Panc1 (cell line): Measurements from ENCODE around the gene CPNE4. TPM values are rescaled to one million over a fixed set of nuclear protein-coding genes. Genes with fewer than 3 reads are reported as not detected.

ENCODE experiments used
- ATAC-seq: fragments of 200-7000 bp; cut with Tn5 transposase; 2 replicates; pipeline ENCODE4 v1.9.1; 2020; ENCODE audit warnings: mild to moderate bottlenecking, moderate library complexity
- BruUV-seq: library from RNA; stranded (reverse); fragments of 400-500 nt; replicated peaks from 2 replicates; lab custom pipeline; 2021; lab: Mats Ljungman, UMichigan
- CTCF ChIA-PET: fragments of 300-600 bp; sonication (Branson Sonifier 250); formaldehyde crosslinking; loops from one replicate; lab custom pipeline; 2022; ENCODE audit warnings: antibody characterized with exemption; lab: Charles Lee
- POLR2A ChIA-PET: fragments of 300-600 bp; sonication (Branson Sonifier 250); formaldehyde crosslinking; loops from one replicate; lab custom pipeline; 2022; ENCODE audit warnings: antibody characterized with exemption; lab: Charles Lee
- DNase-seq: peaks from one replicate; pipeline ENCODE4 v3.0.0-alpha.2; 2010; ENCODE audit warnings: low read depth, low spot score
- H3K27ac ChIP-seq: 2 replicates; pipeline ENCODE4 v1.5.1; 2011; ENCODE audit warnings: mild to moderate bottlenecking, low read length, inconsistent platforms
- H3K27me3 ChIP-seq: fragments of 200-500 bp; sonication (Bioruptor generic); 2 replicates; pipeline ENCODE4 v1.6.0; 2014; ENCODE audit warnings: low read length, inconsistent platforms; ENCODE audit not compliant: control insufficient read depth, insufficient read depth
- H3K36me3 ChIP-seq: fragments of 200-500 bp; sonication (Bioruptor generic); 2 replicates; pipeline ENCODE4 v1.5.1; 2014; ENCODE audit warnings: inconsistent platforms, mild to moderate bottlenecking, low read length, moderate library complexity; ENCODE audit not compliant: control insufficient read depth, insufficient read depth
- H3K4me1 ChIP-seq: 2 replicates; pipeline ENCODE4 v1.5.1; 2011; ENCODE audit warnings: inconsistent platforms, mild to moderate bottlenecking, low read length, moderate library complexity; ENCODE audit not compliant: control insufficient read depth, insufficient read depth
- H3K4me3 ChIP-seq, 2 experiments: 2 replicates each; pipeline ENCODE4 v1.5.1; 2011 to 2012; ENCODE audit warnings: low read depth in 2 of 2, low read length in 2 of 2, mild to moderate bottlenecking in 2 of 2, inconsistent platforms in 1 of 2, moderate library complexity in 1 of 2
- H3K9me3 ChIP-seq: fragments of 200-500 bp; sonication (Bioruptor generic); 2 replicates; pipeline ENCODE4 v1.5.1; 2014; ENCODE audit warnings: low read depth, mild to moderate bottlenecking, inconsistent platforms, low read length, moderate library complexity; ENCODE audit not compliant: control insufficient read depth, insufficient read depth
- POLR2AphosphoS5 ChIP-seq: IDR thresholded peaks from 2 replicates; pipeline ENCODE4 v1.6.1; 2012; ENCODE audit warnings: mild to moderate bottlenecking, low read depth, low read length, moderate library complexity
- SIN3A ChIP-seq: IDR thresholded peaks from 2 replicates; pipeline ENCODE4 v1.6.1; 2012; ENCODE audit warnings: low read depth, mild to moderate bottlenecking, low read length, moderate library complexity, borderline replicate concordance; ENCODE audit not compliant: insufficient read depth
- TCF7L2 ChIP-seq: IDR thresholded peaks from 2 replicates; pipeline ENCODE4 v1.6.1; 2011; ENCODE audit warnings: mild to moderate bottlenecking, low read depth, low read length, inconsistent platforms
- in situ Hi-C: cut with HindIII; loops from 2 replicates; pipeline ENCODE4 v1.10.0; 2016; ENCODE audit warnings: low sequenced_read_pairs, low pct_unique_long_range_greater_than_20kb
- intact Hi-C: fragments of 100-400 bp; cut with micrococcal nuclease; formaldehyde crosslinking; loops from one replicate; pipeline ENCODE4 v1.10.0; 2022; ENCODE audit not compliant: unreplicated experiment
- total RNA-seq: library from RNA; stranded (reverse); gene quantifications from one replicate; pipeline ENCODE4 v1.2.1, GENCODE V29; 2021; ENCODE audit not compliant: unreplicated experiment
- TF ChIP-seq, protein P1 (sequence below), 2 experiments: IDR thresholded peaks; 2 replicates each; pipeline ENCODE4 v1.6.1; 2011 to 2012; ENCODE audit warnings: low read depth in 2 of 2, control low read depth in 1 of 2, low read length in 1 of 2, mild to moderate bottlenecking in 1 of 2, moderate library complexity in 1 of 2; ENCODE audit not compliant: insufficient read depth in 1 of 2
- TF ChIP-seq, protein P2 (sequence below): fragments of 450-650 bp; IDR thresholded peaks from 2 replicates; pipeline ENCODE4 v1.5.1; 2017; ENCODE audit warnings: mild to moderate bottlenecking

The CPNE4 gene
- total RNA-seq, 1 experiment from 2014 or later, result not detected

DNA sequence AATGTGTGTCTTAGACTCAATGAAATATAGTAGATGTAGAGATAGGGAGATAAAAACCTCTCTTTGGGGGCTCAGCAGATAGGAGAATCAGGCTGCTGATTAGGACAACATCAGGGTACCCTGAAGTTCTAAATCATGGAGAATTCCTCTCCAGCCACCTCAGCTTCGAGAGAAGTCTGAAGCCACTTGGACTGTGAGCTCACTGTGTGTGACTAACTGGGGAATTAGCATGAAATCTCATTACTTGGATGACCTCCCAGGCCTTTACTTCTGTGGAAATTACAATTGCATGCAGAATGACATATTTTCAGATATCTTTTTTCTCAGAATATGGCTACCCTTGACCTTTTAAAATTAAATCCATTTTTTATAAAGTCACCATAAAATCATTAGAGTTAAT is 404.0 kb downstream of the CPNE4 start:
- no peaks in the 10 kb centered on the region for H3K4me1 ChIP-seq
- H3K9me3 ChIP-seq, result no peaks in the 10 kb centered on the region
- no peak for ATAC-seq
- BruUV-seq, result no TSS peak
- no peaks in the 10 kb centered on the region for H3K27me3 ChIP-seq
- no peak overlapping the region for H3K4me3 ChIP-seq
- in situ Hi-C loops, result no loop called here
- TF ChIP-seq TCF7L2 (no peak), POLR2AphosphoS5 (no peak), SIN3A (no peak)
- TF ChIP-seq, protein P1, sequence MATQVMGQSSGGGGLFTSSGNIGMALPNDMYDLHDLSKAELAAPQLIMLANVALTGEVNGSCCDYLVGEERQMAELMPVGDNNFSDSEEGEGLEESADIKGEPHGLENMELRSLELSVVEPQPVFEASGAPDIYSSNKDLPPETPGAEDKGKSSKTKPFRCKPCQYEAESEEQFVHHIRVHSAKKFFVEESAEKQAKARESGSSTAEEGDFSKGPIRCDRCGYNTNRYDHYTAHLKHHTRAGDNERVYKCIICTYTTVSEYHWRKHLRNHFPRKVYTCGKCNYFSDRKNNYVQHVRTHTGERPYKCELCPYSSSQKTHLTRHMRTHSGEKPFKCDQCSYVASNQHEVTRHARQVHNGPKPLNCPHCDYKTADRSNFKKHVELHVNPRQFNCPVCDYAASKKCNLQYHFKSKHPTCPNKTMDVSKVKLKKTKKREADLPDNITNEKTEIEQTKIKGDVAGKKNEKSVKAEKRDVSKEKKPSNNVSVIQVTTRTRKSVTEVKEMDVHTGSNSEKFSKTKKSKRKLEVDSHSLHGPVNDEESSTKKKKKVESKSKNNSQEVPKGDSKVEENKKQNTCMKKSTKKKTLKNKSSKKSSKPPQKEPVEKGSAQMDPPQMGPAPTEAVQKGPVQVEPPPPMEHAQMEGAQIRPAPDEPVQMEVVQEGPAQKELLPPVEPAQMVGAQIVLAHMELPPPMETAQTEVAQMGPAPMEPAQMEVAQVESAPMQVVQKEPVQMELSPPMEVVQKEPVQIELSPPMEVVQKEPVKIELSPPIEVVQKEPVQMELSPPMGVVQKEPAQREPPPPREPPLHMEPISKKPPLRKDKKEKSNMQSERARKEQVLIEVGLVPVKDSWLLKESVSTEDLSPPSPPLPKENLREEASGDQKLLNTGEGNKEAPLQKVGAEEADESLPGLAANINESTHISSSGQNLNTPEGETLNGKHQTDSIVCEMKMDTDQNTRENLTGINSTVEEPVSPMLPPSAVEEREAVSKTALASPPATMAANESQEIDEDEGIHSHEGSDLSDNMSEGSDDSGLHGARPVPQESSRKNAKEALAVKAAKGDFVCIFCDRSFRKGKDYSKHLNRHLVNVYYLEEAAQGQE (IDR thresholded peaks at IDR 0.05; ENCODE audit: insufficient read depth in 1 of 2, low read depth in 2 of 2, low read length in 1 of 2), result no peak
- TF ChIP-seq, protein P2, sequence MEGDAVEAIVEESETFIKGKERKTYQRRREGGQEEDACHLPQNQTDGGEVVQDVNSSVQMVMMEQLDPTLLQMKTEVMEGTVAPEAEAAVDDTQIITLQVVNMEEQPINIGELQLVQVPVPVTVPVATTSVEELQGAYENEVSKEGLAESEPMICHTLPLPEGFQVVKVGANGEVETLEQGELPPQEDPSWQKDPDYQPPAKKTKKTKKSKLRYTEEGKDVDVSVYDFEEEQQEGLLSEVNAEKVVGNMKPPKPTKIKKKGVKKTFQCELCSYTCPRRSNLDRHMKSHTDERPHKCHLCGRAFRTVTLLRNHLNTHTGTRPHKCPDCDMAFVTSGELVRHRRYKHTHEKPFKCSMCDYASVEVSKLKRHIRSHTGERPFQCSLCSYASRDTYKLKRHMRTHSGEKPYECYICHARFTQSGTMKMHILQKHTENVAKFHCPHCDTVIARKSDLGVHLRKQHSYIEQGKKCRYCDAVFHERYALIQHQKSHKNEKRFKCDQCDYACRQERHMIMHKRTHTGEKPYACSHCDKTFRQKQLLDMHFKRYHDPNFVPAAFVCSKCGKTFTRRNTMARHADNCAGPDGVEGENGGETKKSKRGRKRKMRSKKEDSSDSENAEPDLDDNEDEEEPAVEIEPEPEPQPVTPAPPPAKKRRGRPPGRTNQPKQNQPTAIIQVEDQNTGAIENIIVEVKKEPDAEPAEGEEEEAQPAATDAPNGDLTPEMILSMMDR, result no peak
- H3K27ac ChIP-seq, result no peak overlapping the region
- intact Hi-C loops, result no loop called here
- ChIA-PET CTCF (no interaction called here), POLR2A (no interaction called here)
- no peaks in the 10 kb centered on the region for H3K36me3 ChIP-seq
- DNase-seq, result no peak

DNA sequence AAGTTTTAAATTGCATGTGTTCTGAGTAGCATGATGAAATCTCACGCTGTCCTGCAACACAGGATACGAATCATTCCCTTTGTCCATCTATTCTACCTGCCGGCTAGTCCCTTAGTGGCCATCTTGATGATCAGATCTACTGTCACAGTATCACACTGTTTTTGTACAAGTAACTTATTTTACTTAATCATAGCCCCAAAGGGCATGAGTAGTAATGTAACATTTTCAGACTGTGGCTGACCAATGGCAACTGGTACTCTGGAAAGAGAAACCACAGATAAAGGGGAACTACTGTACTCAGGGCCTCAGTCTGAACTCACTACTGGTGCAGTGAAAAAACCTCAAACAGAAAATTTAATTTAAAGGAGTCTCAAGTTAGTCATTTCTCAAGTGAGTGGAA is 404.7 kb downstream of the CPNE4 start:
- TF ChIP-seq SIN3A (no peak), TCF7L2 (no peak), POLR2AphosphoS5 (no peak)
- TF ChIP-seq, protein P2, result no peak
- TF ChIP-seq, protein P1 (IDR thresholded peaks at IDR 0.05; ENCODE audit: insufficient read depth in 1 of 2, low read depth in 2 of 2, low read length in 1 of 2), result no peak
- H3K4me3 ChIP-seq, result no peak overlapping the region
- ChIA-PET CTCF (no interaction called here), POLR2A (no interaction called here)
- no peak for DNase-seq
- no peak overlapping the region for H3K27ac ChIP-seq
- H3K27me3 ChIP-seq, result no peaks in the 10 kb centered on the region
- ATAC-seq, result no peak
- H3K9me3 ChIP-seq, result no peaks in the 10 kb centered on the region
- no TSS peak for BruUV-seq
- H3K36me3 ChIP-seq, result no peaks in the 10 kb centered on the region
- in situ Hi-C loops, result no loop called here
- intact Hi-C loops, result no loop called here
- H3K4me1 ChIP-seq, result no peaks in the 10 kb centered on the region
